ENCODE results near the gene APBB2.

APBB2 gene

GRCh38 chr4:40881096-40881495 is 333.2 kb downstream of the APBB2 start:
- no peak for DNase-seq

GRCh38 chr4:40878548-40879055 is 335.7 kb downstream of the APBB2 start:
- no peak for DNase-seq

- no peak for DNase-seq
Observed at GRCh38 chr4:40877081-40877480, 337.3 kb downstream of the APBB2 start.

GRCh38 chr4:40875507-40876150 is 338.7 kb downstream of the APBB2 start:
- DNase-seq = no peak

- no peak for DNase-seq
Observed at GRCh38 chr4:40874901-40875300, 339.4 kb downstream of the APBB2 start.

- no peak for DNase-seq
Observed at GRCh38 chr4:40874331-40874730, 340.0 kb downstream of the APBB2 start.

- no peak for DNase-seq
Observed at GRCh38 chr4:40871695-40872250, 342.6 kb downstream of the APBB2 start.

GRCh38 chr4:40870150-40870549 is 344.2 kb downstream of the APBB2 start:
- DNase-seq = no peak

- no peak for DNase-seq
Observed at GRCh38 chr4:40865696-40866095, 348.6 kb downstream of the APBB2 start.

- DNase-seq = no peak
Observed at GRCh38 chr4:40864531-40864930, 349.8 kb downstream of the APBB2 start.

GRCh38 chr4:40858962-40859361 is 355.4 kb downstream of the APBB2 start:
- DNase-seq = no peak

- DNase-seq = no peak
Observed at GRCh38 chr4:40857956-40858355, 356.4 kb downstream of the APBB2 start.

GRCh38 chr4:40856840-40857362 is 357.4 kb downstream of the APBB2 start:
- DNase-seq = peak; percentile 28

GRCh38 chr4:40856277-40856839 is 358.0 kb downstream of the APBB2 start:
- DNase-seq = no peak

- DNase-seq = no peak
Observed at GRCh38 chr4:40850496-40850895, 363.8 kb downstream of the APBB2 start.

- no peak for DNase-seq
Observed at GRCh38 chr4:40848940-40849339, 365.4 kb downstream of the APBB2 start.

GRCh38 chr4:40848251-40848650 is 366.1 kb downstream of the APBB2 start:
- DNase-seq = no peak

- DNase-seq = no peak
Observed at GRCh38 chr4:40846532-40846931, 367.8 kb downstream of the APBB2 start.

GRCh38 chr4:40845154-40845835 is 369.0 kb downstream of the APBB2 start:
- no peak for DNase-seq

- no peak for DNase-seq
Observed at GRCh38 chr4:40844261-40844660, 370.1 kb downstream of the APBB2 start.

GRCh38 chr4:40843696-40844095 is 370.6 kb downstream of the APBB2 start:
- DNase-seq = peak; percentile 29

- DNase-seq = no peak
Observed at GRCh38 chr4:40842725-40843423, 371.5 kb downstream of the APBB2 start.

GRCh38 chr4:40842318-40842717 is 372.0 kb downstream of the APBB2 start:
- DNase-seq = no peak

Measured in hematopoietic multipotent progenitor cell treated with erythropoietin and hydrocortisone succinate and interleukin-3 and kit ligand, for 8 days (in vitro differentiated cells).